Thyroid gland (tissue), 4 donors: ENCODE results near the gene SLC48A1.

ENCODE experiments used
- CTCF ChIP-seq, 6 experiments: fragments of 200-600 bp in 3 of 6; fragments of 450-650 bp in 3 of 6; sonication (generic) in 3 of 6; IDR thresholded peaks; one replicate each; pipeline ENCODE4 v1.5.1; 2016 to 2019; ENCODE audit warnings: antibody characterized with exemption in 6 of 6, mild to moderate bottlenecking in 2 of 6, inconsistent platforms in 1 of 6, moderate library complexity in 1 of 6
- POLR2A ChIP-seq, 2 donors: fragments of 450-650 bp; IDR thresholded peaks; one replicate each; pipeline ENCODE4 v1.6.1; 2017; ENCODE audit warnings: antibody characterized with exemption in 2 of 2, mild to moderate bottlenecking in 2 of 2, moderate library complexity in 1 of 2

GRCh38 chr12:47755655-47756562 lies 17.1 kb upstream of the SLC48A1 start:
- TF ChIP-seq CTCF (IDR thresholded peaks at IDR 0.05) (no peak), POLR2A (IDR thresholded peaks at IDR 0.05) (peak in 1 of 2 donors; percentile 6)
